SU-DHL-6 (cell line): Measurements from ENCODE around the gene S100A1.

ENCODE experiments used
- H2AFZ ChIP-seq: fragments of 200-600 bp; sonication (generic); 2 replicates; pipeline ENCODE4 v1.6.1; 2014; ENCODE audit warnings: low read depth, mild to moderate bottlenecking, moderate library complexity, mixed read lengths, antibody characterized with exemption, low read length; ENCODE audit not compliant: severe bottlenecking
- H3F3A ChIP-seq: fragments of 200-600 bp; shearing (Covaris generic); 2 replicates; pipeline ENCODE4 v1.6.0; 2016; ENCODE audit warnings: antibody characterized with exemption, mild to moderate bottlenecking; ENCODE audit not compliant: insufficient read depth
- H3K27ac ChIP-seq: fragments of 200-600 bp; sonication (generic); 2 replicates; pipeline ENCODE4 v1.5.1; 2016; ENCODE audit warnings: low read depth, mild to moderate bottlenecking, low read length, moderate library complexity, mixed read lengths
- H3K27me3 ChIP-seq: fragments of 200-600 bp; sonication (generic), shearing (Covaris generic); 2 replicates; pipeline ENCODE4 v1.6.0; 2014; ENCODE audit warnings: mild to moderate bottlenecking, low read length
- H3K36me3 ChIP-seq: fragments of 200-600 bp; sonication (generic); 2 replicates; pipeline ENCODE4 v1.6.1; 2014; ENCODE audit warnings: mild to moderate bottlenecking, low read length, mixed read lengths
- H3K4me2 ChIP-seq: fragments of 300-600, 200-600 bp; shearing (Covaris generic), sonication (generic); 2 replicates; pipeline ENCODE4 v1.6.0; 2014; ENCODE audit warnings: low read length, low read depth, mild to moderate bottlenecking; ENCODE audit not compliant: poor library complexity, severe bottlenecking
- H3K4me3 ChIP-seq: fragments of 200-600 bp; sonication (generic); 2 replicates; pipeline ENCODE4 v1.5.1; 2014; ENCODE audit warnings: antibody characterized with exemption, low read length, mild to moderate bottlenecking, mixed read lengths; ENCODE audit not compliant: insufficient read depth, poor library complexity, severe bottlenecking
- H3K79me2 ChIP-seq: fragments of 200-600 bp; sonication (generic); 2 replicates; pipeline ENCODE4 v1.6.1; 2014; ENCODE audit warnings: mild to moderate bottlenecking, low read length, moderate library complexity; ENCODE audit not compliant: insufficient read depth
- H3K9ac ChIP-seq: fragments of 200-600 bp; sonication (generic); 2 replicates; pipeline ENCODE4 v1.7.0; 2014; ENCODE audit warnings: mild to moderate bottlenecking, low read length
- H3K9me2 ChIP-seq: fragments of 200-600 bp; sonication (generic); replicated peaks from 2 replicates; pipeline ENCODE4 v1.6.1; 2014; ENCODE audit warnings: low read length; ENCODE audit not compliant: insufficient read depth
- H3K9me3 ChIP-seq: fragments of 200-600 bp; sonication (generic); 2 replicates; pipeline ENCODE4 v1.6.1; 2014; ENCODE audit warnings: low read length, mixed read lengths; ENCODE audit not compliant: insufficient read depth
- H4K20me1 ChIP-seq: fragments of 200-600 bp; sonication (generic); 2 replicates; pipeline ENCODE4 v1.6.1; 2014; ENCODE audit warnings: low read depth, mild to moderate bottlenecking, antibody characterized with exemption, low read length, moderate library complexity, mixed read lengths
- CTCF ChIP-seq: fragments of 200-600 bp; sonication (generic); IDR thresholded peaks from one replicate; pipeline ENCODE4 v1.5.1; 2017; ENCODE audit warnings: antibody characterized with exemption, mild to moderate bottlenecking, low read length, moderate library complexity; ENCODE audit not compliant: insufficient read depth, poor library complexity, severe bottlenecking
- EZH2phosphoT487 ChIP-seq: fragments of 200-600 bp; sonication (generic), shearing (Covaris generic); conservative IDR thresholded peaks from 2 replicates; pipeline ENCODE4 v1.6.1; 2018; ENCODE audit warnings: mild to moderate bottlenecking, antibody characterized with exemption, low read length, moderate library complexity, mixed read lengths

Gene S100A1

GRCh38 chr1:153614189-153614900 is 13.9 kb upstream of the S100A1 start:
- no peaks in the 10 kb centered on the region for H3K9me2 ChIP-seq
- no peak overlapping the region for H2AFZ ChIP-seq
- no peak overlapping the region for H3K4me2 ChIP-seq
- H3K27ac ChIP-seq = no peak overlapping the region
- H3K27me3 ChIP-seq = no peaks in the 10 kb centered on the region
- H3K79me2 ChIP-seq = no peaks in the 10 kb centered on the region
- TF ChIP-seq CTCF (no peak), EZH2phosphoT487 (no peak)
- H3K36me3 ChIP-seq = no peaks in the 10 kb centered on the region
- no peak overlapping the region for H3K4me3 ChIP-seq
- H3K9me3 ChIP-seq = no peaks in the 10 kb centered on the region
- H3K9ac ChIP-seq = no peak overlapping the region
- no peaks in the 10 kb centered on the region for H3F3A ChIP-seq
- no peaks in the 10 kb centered on the region for H4K20me1 ChIP-seq

GRCh38 chr1:153614906-153615305 is 13.3 kb upstream of the S100A1 start:
- H4K20me1 ChIP-seq = no peaks in the 10 kb centered on the region
- no peak for TF ChIP-seq CTCF
- no peak for TF ChIP-seq EZH2phosphoT487
- no peaks in the 10 kb centered on the region for H3K36me3 ChIP-seq
- H3K4me2 ChIP-seq = no peak overlapping the region
- no peak overlapping the region for H3K9ac ChIP-seq
- no peak overlapping the region for H3K4me3 ChIP-seq
- no peaks in the 10 kb centered on the region for H3K9me3 ChIP-seq
- H3F3A ChIP-seq = no peaks in the 10 kb centered on the region
- no peak overlapping the region for H2AFZ ChIP-seq
- no peaks in the 10 kb centered on the region for H3K27me3 ChIP-seq
- no peaks in the 10 kb centered on the region for H3K79me2 ChIP-seq
- H3K9me2 ChIP-seq = no peaks in the 10 kb centered on the region
- no peak overlapping the region for H3K27ac ChIP-seq

GRCh38 chr1:153615406-153615805 is 12.8 kb upstream of the S100A1 start:
- H3K27ac ChIP-seq = no peak overlapping the region

More at GRCh38 chr1:153615406-153615805, 12.8 kb upstream of the S100A1 start:
- Histone ChIP-seq H3K9me3 (no peaks in the 10 kb centered on the region), H3K9ac (no peak overlapping the region), H3K27me3 (no peaks in the 10 kb centered on the region), H3K9me2 (no peaks in the 10 kb centered on the region), H3K4me3 (no peak overlapping the region), H4K20me1 (no peaks in the 10 kb centered on the region), H3K79me2 (no peaks in the 10 kb centered on the region), H3K4me2 (no peak overlapping the region), H2AFZ (no peak overlapping the region), H3F3A (no peaks in the 10 kb centered on the region), H3K36me3 (no peaks in the 10 kb centered on the region)
- no peak for TF ChIP-seq EZH2phosphoT487
- TF ChIP-seq CTCF = no peak
